ENCODE measurements around the gene ASAP2.

Gene ASAP2

GRCh38 chr2:9271691-9272090 lies 65.1 kb downstream of the ASAP2 start:
- H3K4me3 ChIP-seq (ENCODE audit: low read depth, low read length) = no peak overlapping the region

- H3K4me3 ChIP-seq (ENCODE audit: low read depth, low read length) = no peak overlapping the region
Observed at GRCh38 chr2:9273486-9274130, 67.0 kb downstream of the ASAP2 start.

- no peak overlapping the region for H3K4me3 ChIP-seq (ENCODE audit: low read depth, low read length)
Observed at GRCh38 chr2:9274701-9275343, 68.2 kb downstream of the ASAP2 start.

GRCh38 chr2:9275399-9275798 lies 68.8 kb downstream of the ASAP2 start:
- no peak overlapping the region for H3K4me3 ChIP-seq (ENCODE audit: low read depth, low read length)

- no peak overlapping the region for H3K4me3 ChIP-seq (ENCODE audit: low read depth, low read length)
Observed at GRCh38 chr2:9276074-9276473, 69.5 kb downstream of the ASAP2 start.

GRCh38 chr2:9276901-9277451 lies 70.4 kb downstream of the ASAP2 start:
- H3K4me3 ChIP-seq (ENCODE audit: low read depth, low read length) = no peak overlapping the region

DNA sequence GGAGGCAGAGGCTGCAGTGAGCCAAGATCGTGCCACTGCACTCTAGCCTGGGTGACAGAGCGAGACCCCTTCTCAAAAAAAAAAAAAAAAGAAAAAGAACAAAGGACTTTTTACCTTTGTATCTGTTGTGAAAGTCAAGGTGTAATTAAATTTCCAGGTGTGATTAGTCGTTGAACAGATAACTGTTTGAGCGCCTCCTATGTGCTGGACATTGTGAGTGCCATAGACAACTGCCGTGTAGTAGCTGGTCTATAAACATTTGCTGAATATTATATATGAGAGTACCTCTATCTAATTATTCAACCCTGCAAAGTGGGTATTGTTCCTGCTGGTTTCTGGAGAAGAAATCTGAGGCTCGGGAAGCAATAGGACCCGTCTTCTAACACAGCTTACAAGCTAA lies 71.8 kb downstream of the ASAP2 start:
- H3K4me3 ChIP-seq (ENCODE audit: low read depth, low read length) = no peak overlapping the region

DNA sequence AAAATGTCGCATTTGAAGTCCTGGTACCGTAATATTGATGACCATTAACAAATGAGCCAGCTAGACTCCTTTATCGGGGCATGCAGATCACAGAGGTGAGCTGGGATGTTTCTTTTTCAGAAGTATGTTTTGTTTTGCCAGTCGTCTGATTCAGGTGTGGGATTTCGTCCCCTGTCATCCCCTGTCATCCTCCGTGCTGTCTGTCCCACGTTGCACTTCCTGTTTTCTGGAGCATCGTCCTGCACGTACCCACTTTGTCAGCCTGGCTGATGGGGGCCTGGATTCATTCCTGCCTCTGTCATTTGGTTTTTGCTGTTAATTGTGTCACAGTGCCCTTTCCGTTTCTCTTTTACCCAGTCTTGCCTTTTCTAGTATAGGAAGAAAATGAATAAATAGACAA lies 72.8 kb downstream of the ASAP2 start:
- no peak overlapping the region for H3K4me3 ChIP-seq (ENCODE audit: low read depth, low read length)

DNA sequence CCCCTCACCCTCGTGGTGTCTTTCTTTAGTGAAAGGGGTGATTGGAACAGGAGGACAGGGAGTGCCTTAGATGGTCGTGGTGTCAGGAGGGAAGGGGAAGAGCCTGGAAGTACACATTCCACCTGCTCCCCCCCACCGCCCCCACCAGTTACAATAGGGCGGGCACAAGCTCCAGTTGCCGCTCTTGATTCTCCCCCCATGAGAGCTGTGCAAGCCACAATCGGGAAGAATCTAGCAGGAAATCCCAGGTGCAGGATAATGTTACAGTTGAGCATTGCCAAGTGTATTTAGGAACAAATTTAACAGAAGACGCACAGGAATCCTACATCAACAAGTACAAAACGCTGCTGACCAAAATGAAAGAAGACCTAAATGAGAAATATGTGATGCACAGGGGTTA lies 73.6 kb downstream of the ASAP2 start:
- no peak overlapping the region for H3K4me3 ChIP-seq (ENCODE audit: low read depth, low read length)

GRCh38 chr2:9281145-9281544 lies 74.5 kb downstream of the ASAP2 start:
- H3K4me3 ChIP-seq (ENCODE audit: low read depth, low read length) = no peak overlapping the region

DNA sequence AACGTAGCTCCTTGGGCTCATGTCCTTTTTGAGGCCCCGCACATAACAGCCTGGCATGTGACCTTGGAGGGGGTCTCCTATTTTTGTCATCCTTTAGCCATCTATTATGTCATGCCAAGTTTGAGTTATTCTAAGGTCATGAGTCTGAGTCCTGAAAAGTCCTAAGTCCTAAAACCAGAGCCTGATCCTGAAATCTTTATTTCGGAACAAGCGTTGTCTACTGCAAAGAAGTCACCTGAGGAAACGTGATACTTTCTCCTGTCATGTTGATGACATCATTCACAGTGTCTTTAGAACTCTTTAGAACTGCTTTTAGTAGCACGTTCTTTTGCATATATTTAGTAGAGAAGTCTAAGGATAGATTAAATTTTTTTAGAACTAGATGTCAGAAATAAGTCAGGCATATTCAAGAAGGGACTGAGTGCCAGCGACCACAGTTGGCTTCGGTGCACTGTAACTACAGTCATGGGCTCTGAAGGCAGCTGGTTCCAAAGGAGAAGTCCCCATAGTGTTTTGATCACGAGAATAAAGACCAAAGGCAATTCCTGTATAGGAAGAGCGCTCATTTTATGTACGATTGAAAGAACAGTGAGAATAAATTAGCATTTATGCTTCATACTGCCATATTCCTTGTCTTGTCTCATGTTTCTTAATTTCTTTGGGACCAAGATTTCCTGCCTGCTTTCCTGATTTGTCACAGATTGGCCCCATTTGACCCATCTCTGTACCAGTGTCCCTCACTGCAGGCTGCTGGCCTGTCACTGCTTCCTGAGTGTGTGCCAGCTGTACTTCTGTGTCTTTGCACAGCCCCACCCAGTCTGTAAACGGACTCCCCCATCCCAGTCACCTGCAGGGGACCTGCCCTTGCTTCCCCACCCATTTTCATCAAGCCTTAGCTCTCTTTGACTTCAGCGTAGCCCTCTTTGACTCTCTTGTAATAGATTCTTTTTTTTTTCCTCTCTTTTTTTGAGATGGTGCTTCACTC lies 75.8 kb downstream of the ASAP2 start:
- no peak overlapping the region for H3K4me3 ChIP-seq (ENCODE audit: low read depth, low read length)

DNA sequence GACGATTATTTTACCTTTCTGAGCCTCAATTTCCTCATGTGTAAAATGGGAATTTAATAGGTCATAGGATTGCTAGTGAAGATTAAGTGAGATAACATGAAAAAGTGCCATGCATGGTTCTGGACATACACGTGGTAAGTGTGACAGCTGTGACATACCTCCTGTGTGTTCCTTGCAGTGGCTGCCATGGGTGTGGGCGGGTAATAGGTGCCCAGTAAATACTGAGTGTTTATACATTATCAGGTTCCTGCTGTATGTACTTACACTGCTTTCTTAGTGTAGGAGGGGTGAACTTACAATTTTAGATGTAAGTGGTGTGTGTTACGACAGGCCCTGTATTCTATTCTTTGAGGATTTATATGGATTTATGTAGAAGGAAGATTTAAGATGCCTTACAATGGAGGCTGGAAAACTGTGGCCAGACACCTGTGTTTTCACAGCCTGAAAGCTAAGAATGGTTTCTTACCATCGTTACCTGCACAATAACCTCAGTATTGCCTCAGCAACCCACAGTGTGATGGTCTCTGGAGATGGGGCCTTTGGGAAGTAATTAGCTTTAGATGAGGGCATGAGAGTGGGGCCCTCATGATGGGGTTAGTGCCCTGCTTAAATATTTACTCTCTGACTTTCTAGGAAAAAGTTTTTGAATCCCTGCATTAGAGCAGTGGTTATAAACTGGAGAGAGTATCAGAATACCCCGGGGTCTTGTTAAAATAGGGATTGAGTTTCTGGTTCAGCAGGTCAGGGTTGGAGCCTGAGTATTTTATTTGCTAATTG lies 78.1 kb downstream of the ASAP2 start:
- no peak overlapping the region for H3K4me3 ChIP-seq (ENCODE audit: low read depth, low read length)

GRCh38 chr2:9285385-9285920 lies 78.8 kb downstream of the ASAP2 start:
- no peak overlapping the region for H3K4me3 ChIP-seq (ENCODE audit: low read depth, low read length)

DNA sequence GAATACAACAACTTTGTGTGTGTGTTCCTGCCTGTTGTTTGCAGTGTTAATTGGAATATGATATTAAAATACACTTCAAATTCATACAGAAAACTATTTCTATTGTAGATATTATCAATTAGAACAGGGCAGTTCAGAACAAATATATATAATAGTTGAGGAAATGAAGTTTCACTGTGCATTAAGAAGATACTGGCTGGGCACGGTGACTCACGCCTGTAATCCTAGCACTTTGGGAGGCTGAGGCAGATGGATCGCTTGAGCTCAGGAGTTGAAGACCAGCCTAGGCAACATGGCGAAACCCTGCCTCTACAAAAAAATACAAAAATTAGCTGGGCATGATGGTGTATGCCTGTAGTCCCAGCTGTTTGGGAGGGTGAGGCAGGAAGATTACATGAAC lies 79.3 kb downstream of the ASAP2 start:
- H3K4me3 ChIP-seq (ENCODE audit: low read depth, low read length) = no peak overlapping the region

DNA sequence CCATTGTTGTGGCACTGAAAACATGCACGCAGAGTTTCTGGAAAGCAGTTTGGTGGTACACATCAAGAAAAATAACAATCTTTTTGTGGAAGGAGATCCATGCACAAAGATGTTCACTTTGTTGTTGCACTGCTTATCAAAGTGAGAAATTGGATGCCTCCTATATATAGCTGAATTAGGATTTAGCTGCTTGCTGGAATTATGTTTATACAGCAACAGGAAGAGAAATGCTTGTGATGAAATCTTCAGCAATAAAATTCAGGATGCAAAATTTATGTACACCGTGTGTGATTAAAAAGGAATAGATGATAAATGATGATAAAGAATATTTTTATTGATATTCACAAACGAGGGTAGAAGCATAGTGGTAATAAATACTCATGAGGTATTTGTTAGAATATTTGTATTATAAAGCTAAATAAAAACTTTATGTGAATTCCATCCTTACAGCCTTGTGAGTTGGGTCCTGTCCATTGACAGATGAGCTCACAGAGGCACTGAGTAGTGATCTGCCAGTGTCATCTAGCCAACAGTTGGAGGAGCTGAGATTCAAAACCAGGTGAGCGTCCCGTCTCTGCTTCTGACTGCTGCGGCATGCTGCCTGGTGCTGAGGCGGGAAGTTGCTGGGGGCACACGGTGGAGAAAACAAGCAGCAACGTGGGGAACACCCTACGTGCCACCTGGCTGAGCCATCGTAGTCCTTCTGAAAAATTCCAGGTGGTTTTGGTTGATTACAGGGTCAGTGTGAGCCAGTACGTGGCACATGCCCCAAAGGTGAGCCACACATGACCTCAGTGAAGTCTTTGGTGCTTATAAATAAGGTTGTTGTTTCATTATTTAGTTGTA lies 80.2 kb downstream of the ASAP2 start:
- no peak overlapping the region for H3K4me3 ChIP-seq (ENCODE audit: low read depth, low read length)

DNA sequence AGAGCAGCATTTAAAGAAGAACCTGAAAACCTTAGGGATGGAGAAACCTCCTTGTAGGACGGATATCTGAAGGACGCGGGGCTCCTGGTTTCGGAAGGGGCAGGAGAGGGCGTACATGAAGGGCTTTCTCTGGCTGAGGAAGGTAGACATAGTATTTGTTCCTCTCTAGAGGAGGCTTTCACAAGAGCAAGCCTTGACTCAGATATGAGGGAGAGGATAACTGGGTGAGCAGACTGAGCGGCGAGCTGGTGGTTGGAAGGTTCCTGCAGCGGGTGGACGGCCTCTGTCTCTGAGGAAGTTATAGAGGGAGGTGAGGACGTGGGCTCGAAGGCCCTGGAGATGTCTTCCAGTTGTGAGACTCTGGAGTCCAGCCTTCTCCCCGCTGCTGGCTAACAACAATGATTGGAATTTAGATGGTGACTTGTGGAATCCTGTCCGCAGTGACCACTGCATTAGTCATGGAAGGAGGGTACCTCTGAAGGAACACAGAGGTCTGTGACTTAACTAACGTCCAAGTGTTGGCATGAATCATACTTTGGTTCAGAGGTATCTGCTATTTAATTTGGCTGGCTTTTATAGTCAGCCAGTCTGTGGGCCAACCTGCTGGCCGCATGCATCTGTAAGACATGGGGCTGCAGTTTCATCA lies 80.9 kb downstream of the ASAP2 start:
- no peak overlapping the region for H3K4me3 ChIP-seq (ENCODE audit: low read depth, low read length)

DNA sequence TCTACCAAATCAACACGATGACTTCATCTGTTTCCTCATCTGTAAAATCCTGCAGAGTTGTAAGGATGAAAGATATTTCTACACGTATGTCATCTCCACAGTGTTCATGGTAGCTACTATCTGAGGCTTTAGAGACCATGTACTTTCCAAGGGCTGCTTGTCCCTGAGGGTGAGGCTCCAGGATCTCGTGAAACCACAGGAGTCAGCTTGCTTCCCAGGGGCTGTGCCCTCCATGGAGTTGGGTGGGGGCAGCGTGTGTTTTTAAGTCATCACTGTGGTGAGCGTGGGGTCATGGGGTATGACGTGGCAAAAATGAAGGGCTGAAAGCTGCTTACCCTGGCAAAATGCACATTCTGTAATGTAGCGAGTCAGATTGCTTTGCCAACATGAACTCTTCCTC lies 81.6 kb downstream of the ASAP2 start:
- H3K4me3 ChIP-seq (ENCODE audit: low read depth, low read length) = no peak overlapping the region

- no peak overlapping the region for H3K4me3 ChIP-seq (ENCODE audit: low read depth, low read length)
Observed at GRCh38 chr2:9288681-9289338, 82.2 kb downstream of the ASAP2 start.

GRCh38 chr2:9291331-9291730 lies 84.7 kb downstream of the ASAP2 start:
- H3K4me3 ChIP-seq (ENCODE audit: low read depth, low read length) = no peak overlapping the region

Measured in iPS-11a (cell line).